CD4-positive, alpha-beta T cell treated with Interleukin-6 for 4 hours (primary cell): Measurements from ENCODE around the gene MAML3.
"Not testable (repeated sequence)": the region's sequence is repeated elsewhere in the genome, so short reads cannot be mapped to it uniquely, and the experiment has no call there.

Source experiments
- DNase-seq: peaks from one replicate; pipeline ENCODE4 v3.0.0-alpha.2; 2020; ENCODE audit warnings: mixed read lengths

Gene MAML3

DNA sequence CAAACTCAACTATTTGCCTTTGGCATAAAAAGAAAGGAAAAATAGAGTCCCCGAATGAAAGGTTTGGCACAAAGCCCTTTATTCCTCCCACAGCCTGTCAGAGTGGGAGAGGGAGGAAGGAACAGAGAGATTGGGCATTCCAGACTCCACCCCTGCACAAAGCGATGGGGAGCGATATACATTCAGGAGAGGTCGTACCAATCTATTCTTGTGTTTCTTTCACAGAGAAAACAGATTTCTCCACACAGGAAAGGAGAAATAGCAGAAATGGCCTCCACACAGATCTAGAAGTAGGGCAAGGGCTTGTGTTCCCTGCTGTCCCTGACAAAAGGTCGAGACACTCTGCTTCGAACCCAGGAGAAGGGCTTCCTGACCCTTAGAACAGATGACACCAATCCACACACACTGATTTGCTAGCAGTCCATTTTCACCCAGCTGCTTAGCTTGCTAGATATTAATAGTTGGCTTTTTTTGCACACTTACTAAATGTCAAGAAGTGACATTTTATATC, 197.4 kb downstream of the MAML3 start:
- DNase-seq = no peak

DNA sequence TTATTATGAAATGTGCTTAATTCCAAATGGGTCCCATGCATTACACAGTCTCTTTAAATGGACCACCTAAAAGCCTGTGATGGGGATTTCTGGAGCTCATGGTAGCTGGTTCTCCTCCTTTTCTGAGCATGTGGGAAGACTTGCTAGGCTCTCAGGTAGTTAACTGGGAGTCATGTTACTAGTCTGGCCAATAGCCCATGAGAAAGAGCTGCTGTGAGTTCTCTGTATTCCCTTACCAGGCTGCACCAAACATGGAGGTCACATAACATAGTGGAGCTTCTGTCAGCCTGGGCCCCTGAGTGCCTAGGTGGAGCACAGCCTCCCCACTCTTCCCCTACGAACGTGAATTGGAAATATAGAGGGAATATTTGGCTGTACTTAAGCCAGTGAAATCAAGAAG, 198.4 kb downstream of the MAML3 start:
- DNase-seq = no peak

DNA sequence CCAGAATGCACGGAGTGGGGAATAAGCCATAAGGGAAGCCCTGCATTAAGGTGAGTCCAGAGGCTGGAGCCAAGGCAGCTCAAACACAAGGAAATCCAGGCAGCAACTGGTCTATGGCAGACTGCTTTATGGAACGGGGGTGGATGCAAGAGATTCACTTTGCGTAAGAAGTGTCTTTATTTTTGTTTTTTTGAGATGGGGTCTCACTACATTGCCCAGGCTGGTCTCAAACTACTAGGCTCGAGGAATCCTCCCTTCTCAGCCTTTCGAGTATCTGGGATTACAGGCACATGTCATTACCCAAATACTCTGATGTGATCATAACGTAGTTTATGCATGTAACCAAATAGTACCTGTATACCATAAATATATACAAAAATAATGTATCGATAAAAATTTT, 199.5 kb downstream of the MAML3 start:
- DNase-seq = no peak

DNA sequence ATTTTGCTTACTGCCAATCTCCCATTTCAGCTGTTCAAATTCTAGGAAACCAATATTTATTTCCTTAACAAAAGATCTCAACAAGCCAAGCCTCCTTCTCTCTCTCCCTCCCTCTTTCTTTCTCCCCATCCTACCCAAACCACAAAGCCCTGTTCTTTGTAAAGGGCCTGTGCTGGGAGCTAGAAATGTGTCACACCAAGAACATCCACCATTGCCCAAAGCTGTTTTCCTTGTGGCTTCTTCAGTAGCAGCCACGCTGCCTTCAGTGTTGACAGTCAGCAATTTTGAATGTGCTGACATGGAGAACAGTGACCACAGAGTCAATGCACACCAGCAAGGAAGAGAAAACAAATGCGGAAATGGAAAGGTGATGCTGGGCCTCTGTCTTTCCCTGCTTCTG, 203.0 kb downstream of the MAML3 start:
- no peak for DNase-seq

DNA sequence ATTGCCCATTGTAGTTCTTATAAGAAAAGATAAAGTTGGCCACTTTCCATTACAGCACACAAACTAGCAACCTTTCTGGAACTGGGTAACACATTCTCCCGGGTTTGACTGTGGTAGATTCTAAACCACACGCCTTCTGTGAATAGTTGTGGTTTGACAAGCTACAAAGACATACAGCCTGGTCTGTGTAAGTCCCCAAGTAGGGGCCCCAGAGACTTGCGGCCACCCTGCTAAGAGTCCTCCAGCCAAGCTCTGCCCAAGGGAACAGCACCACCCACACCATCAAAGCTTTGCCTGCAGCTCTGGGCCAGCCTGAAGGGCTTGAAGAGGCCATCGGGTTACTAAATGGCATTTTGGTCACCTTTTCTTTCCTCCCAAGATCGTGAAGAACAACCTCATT, 203.4 kb downstream of the MAML3 start:
- DNase-seq = no peak

DNA sequence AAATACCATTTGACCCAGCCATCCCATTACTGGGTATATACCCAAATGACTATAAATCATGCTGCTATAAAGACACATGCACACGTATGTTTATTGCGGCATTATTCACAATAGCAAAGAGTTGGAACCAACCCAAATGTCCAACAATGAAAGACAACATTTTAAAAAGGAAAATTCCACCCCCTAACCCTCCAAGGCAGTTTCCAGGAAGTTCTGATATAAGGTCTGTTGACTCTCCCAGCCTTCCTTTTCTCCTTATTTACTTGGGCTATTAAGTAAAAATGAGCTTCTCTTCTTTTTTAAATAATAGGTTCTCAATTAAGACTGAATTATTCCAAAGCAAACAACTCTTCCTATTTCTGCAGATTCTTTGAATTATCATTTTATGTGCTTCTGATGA, 209.1 kb downstream of the MAML3 start:
- not testable (repeated sequence) for DNase-seq

DNA sequence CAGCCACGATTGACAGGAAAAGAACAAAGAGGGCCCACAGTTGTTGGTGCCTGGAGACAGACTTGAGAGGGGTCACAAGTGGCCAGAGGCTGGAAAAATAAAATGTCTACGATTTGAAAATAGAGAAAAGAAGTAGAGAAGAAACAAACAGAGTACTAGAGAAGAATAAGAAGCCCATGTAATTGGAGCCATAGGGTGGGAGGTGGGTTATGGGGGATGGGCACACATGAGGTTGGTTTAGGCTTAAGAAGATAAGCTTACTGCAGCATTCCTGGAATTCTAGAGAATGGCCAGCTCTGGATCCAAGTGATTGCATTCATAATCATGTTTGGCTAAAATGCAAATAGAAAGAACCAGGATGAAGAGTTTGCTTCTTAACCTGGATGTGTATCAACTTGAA, 210.7 kb downstream of the MAML3 start:
- no peak for DNase-seq

DNA sequence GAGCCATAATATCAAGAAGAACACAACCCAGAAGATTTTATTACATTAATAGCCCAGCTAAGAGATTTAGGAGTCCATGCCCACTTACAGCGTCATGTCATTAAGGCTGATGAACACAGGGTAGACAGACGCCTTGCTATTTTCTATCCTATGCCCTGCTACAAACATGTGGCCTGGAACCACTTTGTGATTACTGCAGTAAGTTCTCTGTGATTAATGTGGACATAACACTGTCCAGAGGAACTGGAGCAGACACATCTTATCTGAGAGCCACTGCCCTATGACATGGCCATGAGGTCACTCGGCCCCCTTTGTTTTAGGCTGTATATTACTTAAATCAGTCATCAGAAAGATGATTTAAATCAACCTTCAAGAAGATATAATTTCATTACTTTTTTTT, 211.7 kb downstream of the MAML3 start:
- DNase-seq = no peak

DNA sequence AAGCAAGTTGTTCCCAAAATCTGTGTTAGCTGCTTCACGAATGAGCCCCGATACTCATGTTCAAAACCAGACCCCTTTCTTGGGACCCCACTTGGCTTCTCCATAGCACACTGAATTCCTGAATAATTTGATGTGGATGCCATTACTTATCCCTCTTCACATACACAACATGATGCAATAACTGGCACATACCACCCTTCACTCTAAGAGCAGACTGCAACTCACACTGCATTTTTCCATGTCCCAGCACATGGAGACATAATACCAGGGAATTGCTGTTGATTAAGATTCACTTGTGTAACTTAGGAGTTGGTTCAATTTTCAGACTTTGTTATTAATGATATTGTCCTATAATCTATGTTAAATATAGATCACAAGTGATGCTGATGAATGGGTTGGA, 213.4 kb downstream of the MAML3 start:
- no peak for DNase-seq

DNA sequence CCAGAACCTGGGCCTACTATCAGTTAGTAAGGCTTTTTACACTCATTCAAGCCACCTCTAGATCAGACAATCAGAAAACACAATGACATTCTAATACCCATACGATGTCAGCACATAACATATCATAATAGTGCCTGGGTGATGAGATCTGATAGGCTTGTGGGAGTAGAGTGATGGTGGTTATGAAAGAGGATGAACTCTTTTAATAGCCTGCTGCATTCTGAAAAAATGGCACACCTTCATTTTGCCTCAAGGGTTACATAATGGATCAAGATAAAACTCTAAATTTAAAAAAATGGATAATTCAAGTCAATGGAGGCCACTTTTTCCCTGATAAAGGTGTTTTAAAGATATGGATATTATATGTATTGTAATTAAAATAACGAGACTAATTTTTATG, 215.6 kb downstream of the MAML3 start:
- DNase-seq = no peak

DNA sequence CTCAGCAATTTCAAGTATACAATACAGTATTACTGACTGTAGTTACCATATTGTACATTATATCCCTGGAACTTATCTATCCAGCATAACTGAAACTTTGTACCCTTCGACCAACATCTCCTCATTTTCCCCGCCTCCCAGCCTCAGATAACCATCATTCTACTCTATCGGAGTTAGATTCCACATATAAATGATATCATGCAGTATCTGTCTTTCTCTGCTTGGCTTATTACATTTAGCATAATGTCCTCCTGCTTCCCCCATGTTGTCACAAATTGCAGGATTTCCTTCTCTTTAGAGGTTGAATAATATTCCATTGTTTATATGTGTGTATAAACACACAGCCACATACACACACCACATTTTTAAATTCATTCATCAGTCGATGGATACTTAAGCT, 218.1 kb downstream of the MAML3 start:
- DNase-seq = no peak

DNA sequence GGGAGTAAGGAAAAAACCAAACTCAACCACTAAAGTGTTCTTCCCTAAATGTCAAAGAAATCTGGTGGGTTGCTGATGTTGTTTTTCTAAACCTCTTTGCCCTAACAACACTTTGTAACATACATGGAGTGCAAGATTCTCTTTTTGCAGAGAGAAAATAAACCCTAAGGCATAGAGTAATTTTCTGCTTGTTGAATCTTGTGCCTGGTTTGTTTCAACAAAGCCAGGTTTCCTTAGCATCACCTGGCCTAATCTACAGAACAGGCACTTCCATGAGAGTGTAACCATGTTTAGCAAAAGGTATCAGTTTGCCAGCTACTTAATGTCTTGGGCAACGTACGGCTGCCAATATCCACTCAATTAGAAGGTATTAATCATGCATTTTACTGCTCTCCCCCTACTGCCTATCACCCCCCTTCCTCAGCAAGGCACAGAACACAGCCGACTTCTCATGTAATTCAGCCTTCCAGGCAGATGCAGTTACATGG, 219.2 kb downstream of the MAML3 start:
- no peak for DNase-seq

DNA sequence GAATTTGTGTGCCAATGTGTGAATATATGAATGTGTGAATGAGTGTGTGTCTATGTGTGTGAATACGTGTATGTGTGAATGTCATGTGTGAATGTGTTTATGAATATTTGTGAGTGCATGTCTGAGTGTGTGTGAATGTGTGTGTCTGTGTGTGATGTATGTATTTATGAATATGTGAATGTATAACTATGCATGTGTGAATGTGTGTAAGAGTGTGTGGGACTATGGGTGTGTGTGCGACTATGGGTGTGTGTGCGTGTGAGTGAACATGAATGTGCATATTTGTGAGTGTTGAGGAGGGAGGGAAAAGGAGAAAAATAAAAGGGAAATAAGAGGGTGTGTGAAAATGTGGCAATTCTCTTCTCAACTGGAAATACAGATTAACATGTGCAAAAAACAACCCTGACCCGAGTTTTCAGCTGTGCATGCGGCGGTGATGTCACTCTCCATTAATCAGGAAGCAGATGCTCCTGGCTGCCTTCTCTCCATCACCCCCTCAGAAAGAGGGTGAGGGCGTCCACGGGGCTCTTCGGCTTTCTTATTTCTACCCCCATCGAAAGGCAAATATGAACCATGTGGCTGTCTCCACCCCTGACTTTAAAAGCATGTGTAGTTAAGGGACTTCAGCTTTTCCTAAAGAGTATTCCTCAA, 219.8 kb downstream of the MAML3 start:
- no peak for DNase-seq

DNA sequence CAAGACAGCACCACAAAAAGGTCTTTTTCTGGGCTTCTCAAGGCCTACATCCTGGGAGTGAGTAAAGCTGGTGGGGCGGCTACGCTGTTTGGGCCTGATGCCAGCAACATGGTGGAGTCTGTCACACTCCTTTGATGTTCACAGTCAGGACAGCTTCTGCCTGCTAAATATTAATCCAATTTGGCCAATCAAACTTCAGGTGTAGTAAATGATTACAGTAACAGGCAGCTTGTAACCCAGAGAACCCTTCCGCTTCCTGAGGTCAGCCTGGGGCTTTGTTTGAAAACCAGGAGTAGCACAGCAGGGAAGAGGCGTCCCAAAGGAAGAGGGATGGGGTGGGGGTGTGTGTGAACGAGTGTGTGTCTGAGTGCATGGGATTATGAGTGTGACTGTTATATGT, 220.4 kb downstream of the MAML3 start:
- no peak for DNase-seq

DNA sequence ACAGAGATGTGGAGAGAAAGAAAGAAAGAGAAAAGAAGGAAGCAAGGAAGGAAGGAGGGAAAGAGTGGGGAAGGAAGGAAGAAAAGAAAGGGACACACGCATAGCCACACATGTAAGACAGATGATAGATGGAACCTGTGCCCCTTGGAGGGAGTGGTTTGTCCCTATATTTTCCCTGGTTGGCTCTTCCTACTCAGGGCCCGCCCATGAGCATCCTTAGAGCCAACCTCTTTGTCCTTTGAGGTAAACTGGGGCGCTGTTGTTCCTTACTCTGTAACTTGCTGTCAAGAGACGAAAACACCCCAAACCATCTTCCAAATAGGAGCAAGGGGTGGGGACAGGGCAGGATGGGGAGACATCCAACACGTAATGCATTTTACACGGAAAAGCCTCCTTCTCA, 220.9 kb downstream of the MAML3 start:
- DNase-seq = no peak

DNA sequence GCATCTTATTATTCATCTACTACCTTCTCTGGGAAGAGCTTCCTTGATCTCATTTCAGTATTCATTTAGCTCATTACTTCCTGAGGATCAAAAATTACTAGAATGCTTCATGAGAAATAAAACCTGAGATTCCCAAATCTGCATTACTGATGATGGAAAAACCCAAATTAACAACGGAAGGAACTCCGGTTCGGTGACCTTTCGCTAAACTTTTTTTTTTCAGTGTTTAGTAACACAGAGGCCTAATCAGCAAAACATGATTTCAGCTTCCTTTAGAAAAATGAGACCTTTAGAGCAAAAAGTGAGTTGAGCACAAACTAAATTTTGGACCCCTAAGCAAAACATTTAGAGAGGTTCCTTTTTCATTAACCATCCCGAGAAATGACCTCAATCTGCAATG, 229.2 kb downstream of the MAML3 start:
- no peak for DNase-seq

DNA sequence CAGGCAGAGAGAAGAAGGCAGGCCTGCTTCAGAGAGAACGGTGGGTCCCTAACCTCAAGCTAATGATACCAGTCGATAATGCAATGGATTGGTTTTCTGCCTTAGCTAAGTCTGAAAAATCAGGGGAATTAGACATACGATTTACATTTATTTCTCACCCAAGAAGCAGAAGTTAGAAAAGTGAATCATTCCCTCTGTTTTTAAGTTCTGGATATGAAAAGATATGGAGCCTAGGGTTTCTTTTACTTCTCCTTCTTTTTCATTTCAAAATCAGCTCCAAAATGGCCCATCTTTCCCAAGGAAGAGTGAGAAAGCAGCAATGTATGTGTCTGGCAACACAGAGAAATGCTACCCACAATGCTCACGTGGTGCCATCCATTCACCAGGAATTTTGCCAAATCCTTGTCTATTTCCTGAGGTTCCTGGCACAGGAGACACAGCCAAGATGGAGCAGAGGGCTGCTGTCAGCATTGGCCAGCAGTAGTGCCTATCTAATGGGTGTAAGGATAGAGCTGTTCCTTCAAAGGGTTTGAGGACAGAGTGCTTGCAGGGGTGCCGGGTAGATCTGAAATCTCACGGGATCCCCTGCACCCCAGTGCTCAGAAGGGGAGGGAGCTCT, 231.5 kb downstream of the MAML3 start:
- no peak for DNase-seq

DNA sequence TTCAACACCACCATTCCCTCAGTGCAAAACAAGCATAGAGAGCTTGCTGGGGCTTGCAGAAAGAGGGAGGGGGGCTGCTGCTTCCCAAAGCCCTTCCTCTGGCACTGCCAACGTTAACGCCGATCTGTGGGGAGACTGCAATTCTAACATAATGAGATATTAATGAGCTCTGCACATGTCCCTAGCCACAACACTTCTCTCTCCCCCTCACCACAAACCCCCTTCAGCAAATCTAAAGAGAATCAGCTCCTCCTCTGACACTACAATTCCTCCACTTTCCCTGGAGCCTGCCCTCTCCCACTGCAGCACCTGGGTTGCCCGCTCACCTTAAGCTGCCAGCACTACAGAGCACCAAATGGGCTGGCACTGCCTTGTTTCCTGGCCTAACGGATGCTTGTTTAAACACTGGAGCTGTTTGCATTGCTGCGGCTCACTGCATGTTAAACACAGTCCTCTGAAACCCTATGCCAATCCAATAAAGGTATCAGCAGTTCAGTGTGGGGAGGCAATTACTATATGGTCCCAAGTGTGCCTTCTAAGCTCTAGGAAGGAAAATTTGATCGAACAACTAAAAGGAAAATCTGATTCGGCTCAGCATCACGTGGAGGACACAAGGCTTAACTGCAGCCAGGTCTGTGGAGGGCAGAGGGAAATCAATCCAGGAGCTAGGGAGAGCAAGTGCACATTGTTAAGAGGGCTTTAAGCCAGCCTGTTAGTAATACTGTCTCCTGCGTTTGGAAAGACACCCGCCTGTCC, 232.4 kb downstream of the MAML3 start:
- DNase-seq = no peak

DNA sequence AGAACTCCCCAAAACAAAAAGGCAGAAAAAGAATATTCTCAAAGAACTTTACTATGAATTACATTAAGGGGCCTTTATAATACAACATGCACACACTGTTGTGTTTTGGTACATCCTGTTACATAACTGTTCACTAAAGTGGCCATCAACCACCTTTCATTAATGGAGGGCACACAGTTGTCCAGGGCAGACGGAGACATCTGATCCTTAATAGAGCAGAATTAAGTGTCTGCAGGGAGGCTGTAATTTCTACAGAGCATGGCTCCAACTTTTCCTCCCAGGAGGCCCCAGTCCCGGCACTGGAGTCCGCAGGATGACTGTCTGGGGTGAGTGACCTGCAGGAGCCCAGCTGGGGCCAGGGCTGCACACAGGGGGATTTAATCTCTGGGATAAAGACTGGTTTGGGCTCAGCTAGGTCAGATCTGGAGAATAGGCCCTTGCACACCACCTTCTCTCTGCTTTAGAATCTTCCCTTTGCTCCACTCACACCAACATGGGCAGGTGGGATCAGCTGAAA, 233.4 kb downstream of the MAML3 start:
- DNase-seq = no peak

DNA sequence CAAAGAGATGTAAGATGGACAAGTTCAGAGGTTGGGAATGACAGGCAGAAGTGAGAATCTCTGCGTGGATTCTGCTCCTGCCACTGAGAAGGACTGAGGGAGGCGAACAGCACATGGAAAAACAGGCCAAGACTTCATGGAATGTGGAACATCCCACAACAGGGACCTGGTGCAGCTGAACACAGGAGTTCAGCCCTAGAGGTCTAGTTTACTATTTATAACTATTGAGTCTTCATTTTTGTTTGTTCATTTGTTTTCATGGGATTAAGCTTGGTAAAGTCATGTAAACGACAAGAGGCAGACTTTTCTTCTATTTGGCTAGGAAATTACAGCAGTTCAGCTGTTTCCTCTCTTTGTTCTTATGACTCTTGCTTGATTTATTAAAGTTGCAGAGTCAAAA, 234.5 kb downstream of the MAML3 start:
- DNase-seq = no peak

DNA sequence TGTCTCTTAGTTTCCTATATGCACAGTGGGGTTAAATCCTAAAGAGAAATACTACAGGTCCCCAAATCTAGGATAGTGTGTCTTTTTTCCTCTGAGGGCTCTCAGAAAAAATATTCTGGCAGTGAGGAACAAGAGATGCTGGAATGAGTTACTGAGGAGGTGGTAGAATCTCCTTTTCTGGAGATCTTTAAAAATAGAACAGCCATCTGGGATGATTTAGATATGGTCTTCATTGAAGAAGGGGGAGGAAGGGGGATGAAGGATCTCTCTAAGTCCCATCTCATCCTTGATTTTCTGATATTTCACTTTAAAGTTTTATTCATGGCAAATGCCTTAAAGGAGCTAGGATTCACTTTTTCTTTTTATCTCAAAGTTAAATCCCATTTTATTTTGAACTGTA, 235.0 kb downstream of the MAML3 start:
- DNase-seq = no peak

DNA sequence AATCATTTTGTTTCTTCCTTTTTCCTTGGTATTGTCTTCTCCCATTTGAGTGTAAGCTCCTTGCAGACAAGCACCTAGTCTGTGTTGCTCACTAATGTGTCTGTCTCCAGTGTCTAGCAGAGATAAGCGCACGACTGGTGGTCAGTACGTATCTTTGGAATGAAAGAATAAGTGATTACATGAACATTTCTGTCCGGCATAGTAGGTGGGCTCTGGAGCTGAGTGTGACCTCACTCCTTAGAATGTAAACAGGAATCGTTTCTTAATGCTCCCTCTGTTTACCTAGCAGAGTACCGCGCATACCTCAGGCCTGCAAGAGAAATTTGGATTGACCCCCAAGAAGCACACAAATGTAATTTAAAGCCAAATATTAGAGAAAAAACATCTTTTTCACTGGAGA, 235.4 kb downstream of the MAML3 start:
- no peak for DNase-seq

DNA sequence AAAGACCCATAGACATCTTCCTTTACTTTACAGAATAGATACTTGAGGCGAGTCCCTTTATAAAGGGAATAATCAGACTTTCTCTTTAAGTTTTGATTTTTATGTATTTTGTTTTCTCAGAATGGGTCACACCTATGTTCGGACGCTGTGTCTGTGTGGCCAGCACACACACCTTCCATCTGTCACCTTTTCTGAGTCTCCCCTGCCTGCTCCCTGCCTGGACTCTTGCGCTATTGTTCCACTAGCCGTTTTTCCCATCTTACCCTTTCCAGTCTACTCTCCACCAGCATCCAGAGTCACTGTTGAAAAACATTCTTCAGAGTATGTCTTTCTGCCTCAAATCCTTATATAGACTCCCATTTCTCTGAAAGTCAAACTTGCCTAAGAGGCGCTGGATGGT, 236.1 kb downstream of the MAML3 start:
- DNase-seq = no peak

DNA sequence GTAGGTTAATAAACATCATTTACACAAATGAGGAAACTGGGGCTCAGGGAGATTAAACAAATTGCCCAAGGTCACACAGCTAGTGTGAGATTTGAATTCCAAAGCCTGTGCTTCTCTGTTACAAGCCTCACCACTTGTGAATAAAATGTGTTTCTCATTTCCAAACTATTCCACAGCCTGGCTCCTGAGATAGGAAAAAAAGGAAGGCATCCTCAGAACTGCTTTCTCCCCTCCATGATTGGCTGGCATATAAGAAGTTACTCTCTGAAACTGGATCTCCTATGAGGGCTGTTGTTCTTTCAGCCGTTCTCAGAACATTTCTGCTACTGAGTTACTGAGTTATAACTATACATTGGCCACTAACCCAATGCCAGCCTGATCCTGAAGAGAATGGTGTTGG, 237.9 kb downstream of the MAML3 start:
- no peak for DNase-seq
